ENCODE data around the gene PHRF1.

The PHRF1 gene

GRCh38 chr11:611001-611996 is 35.0 kb downstream of the PHRF1 start:
- TF ChIP-seq, protein P1, sequence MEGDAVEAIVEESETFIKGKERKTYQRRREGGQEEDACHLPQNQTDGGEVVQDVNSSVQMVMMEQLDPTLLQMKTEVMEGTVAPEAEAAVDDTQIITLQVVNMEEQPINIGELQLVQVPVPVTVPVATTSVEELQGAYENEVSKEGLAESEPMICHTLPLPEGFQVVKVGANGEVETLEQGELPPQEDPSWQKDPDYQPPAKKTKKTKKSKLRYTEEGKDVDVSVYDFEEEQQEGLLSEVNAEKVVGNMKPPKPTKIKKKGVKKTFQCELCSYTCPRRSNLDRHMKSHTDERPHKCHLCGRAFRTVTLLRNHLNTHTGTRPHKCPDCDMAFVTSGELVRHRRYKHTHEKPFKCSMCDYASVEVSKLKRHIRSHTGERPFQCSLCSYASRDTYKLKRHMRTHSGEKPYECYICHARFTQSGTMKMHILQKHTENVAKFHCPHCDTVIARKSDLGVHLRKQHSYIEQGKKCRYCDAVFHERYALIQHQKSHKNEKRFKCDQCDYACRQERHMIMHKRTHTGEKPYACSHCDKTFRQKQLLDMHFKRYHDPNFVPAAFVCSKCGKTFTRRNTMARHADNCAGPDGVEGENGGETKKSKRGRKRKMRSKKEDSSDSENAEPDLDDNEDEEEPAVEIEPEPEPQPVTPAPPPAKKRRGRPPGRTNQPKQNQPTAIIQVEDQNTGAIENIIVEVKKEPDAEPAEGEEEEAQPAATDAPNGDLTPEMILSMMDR (IDR thresholded peaks at IDR 0.05; ENCODE audit: borderline replicate concordance, control extremely low read depth, extremely low read depth, insufficient read depth, missing control alignments), result no peak
- in situ Hi-C loops (cut with MboI; ENCODE audit: low sequenced_read_pairs, unreplicated experiment), result no loop called here
- no peak for DNase-seq (ENCODE audit: low spot score)

GRCh38 chr11:612201-612960 is 36.1 kb downstream of the PHRF1 start:
- DNase-seq (ENCODE audit: low spot score), result no peak
- TF ChIP-seq, protein P1 (IDR thresholded peaks at IDR 0.05; ENCODE audit: borderline replicate concordance, control extremely low read depth, extremely low read depth, insufficient read depth, missing control alignments), result peak; percentile 17
- in situ Hi-C loops (cut with MboI; ENCODE audit: low sequenced_read_pairs, unreplicated experiment), result no loop called here

GRCh38 chr11:612961-613300 is 36.7 kb downstream of the PHRF1 start:
- TF ChIP-seq, protein P1 (IDR thresholded peaks at IDR 0.05; ENCODE audit: borderline replicate concordance, control extremely low read depth, extremely low read depth, insufficient read depth, missing control alignments), result no peak
- in situ Hi-C loops (cut with MboI; ENCODE audit: low sequenced_read_pairs, unreplicated experiment), result no loop called here
- DNase-seq (ENCODE audit: low spot score), result no peak

DNA sequence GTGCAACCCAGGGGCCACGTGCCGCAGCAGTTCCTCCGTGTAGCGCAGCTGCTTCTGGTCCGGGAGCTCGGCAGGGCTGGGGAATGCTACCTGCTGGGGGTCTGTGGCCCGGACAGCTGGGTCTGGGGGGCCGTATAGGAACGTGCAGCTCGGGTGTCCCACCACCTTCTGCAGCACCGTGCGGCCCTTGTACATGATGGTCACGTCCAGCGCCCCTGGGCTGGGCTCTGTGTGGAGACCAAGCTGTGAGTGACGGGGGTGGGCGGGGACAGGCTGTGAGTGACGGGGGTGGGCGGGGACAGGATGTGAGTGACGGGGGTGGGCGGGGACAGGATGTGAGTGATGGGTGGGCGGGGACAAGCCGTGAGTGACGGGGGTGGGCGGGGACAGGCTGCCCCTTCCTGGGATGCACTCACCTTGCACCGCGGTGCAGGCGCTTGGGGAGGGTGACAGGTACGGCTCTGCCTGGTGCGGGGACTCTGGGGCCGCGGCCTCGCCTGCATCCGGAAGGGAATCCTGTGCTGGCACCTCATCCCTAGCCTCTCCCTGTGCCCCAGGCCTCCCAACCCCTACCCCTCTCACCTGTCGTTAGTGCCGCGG is 37.2 kb downstream of the PHRF1 start:
- TF ChIP-seq, protein P1 (IDR thresholded peaks at IDR 0.05; ENCODE audit: borderline replicate concordance, control extremely low read depth, extremely low read depth, insufficient read depth, missing control alignments), result no peak
- in situ Hi-C loops (cut with MboI; ENCODE audit: low sequenced_read_pairs, unreplicated experiment), result no loop called here
- DNase-seq (ENCODE audit: low spot score), result peak; percentile 83

DNA sequence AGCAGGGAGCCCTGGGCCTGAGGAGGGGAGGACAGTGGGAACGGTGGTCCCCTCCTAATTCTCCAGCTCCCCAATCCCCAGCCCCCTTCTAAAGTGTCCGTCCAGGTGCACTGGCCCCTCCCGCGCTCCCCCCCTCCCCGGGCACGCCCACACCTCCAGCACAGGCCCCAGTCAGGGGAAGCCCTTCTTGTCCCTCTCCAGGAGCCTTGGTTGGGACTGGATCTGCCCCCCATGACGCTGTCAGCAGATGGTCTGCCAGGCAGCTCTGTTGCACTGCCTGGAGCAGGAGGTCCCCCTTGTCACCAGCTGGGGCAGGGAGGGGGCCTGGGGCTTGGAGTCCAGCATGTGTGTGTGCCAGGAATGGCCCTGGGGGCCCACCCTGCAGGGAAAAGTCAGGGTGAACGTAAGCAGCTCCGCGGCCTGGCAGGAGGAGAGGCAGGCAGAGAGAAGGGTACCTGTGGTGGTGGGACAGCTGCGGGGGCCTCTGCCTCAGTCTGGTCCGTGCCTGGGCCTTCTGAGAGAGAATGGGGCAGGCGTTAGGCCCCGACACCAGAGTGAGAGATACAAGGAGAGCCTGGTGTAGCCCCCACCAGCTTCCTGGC is 37.9 kb downstream of the PHRF1 start:
- no peak for DNase-seq (ENCODE audit: low spot score)
- TF ChIP-seq, protein P1 (IDR thresholded peaks at IDR 0.05; ENCODE audit: borderline replicate concordance, control extremely low read depth, extremely low read depth, insufficient read depth, missing control alignments), result no peak
- in situ Hi-C loops (cut with MboI; ENCODE audit: low sequenced_read_pairs, unreplicated experiment), result no loop called here

Data from GM13976 (cell line).